G401 (cell line): Measurements from ENCODE around the gene DAP3. TPM values are rescaled to one million over a fixed set of nuclear protein-coding genes. Genes with fewer than 3 reads are reported as not detected.
A peak's percentile ranks its signal among the peaks of the same experiment; 100 is the strongest.
"Not testable (repeated sequence)": the region's sequence is repeated elsewhere in the genome, so short reads cannot be mapped to it uniquely, and the experiment has no call there.

ENCODE experiments used
- DNase-seq: peaks from one replicate; pipeline ENCODE4 v3.0.0-alpha.2; 2015; ENCODE audit warnings: low spot score
- in situ Hi-C: cut with HindIII; loops from 2 replicates; pipeline ENCODE4 v1.10.0; 2016; ENCODE audit warnings: low sequenced_read_pairs, mixed read lengths
- total RNA-seq: library from RNA; depleted of rRNA; stranded (reverse); fragments of >200 nt; shearing (Covaris generic); gene quantifications from 2 replicates; pipeline ENCODE4 v1.2.3, GENCODE V29; 2014

DAP3 gene
- total RNA-seq, 1 experiment from 2014 or later, result 138 TPM

- in situ Hi-C loops, DNase-seq: not testable (repeated sequence)
Measured at GRCh38 chr1:155712636-155713035, 23.7 kb downstream of the DAP3 start.

- in situ Hi-C loops, result no loop called here
- no peak for DNase-seq
Measured at GRCh38 chr1:155713075-155713474, 24.2 kb downstream of the DAP3 start.

- in situ Hi-C loops, DNase-seq: not testable (repeated sequence)
Measured at GRCh38 chr1:155715056-155715455, 26.2 kb downstream of the DAP3 start.

- in situ Hi-C loops, result no loop called here
Measured at GRCh38 chr1:155715777-155716176, 26.9 kb downstream of the DAP3 start.

GRCh38 chr1:155717041-155717440 lies 28.1 kb downstream of the DAP3 start:
- DNase-seq, result no peak
- in situ Hi-C loops, result no loop called here

More at GRCh38 chr1:155715777-155716176, 26.9 kb downstream of the DAP3 start:
- no peak for DNase-seq

- DNase-seq, in situ Hi-C loops: not testable (repeated sequence)
Measured at GRCh38 chr1:155718524-155719115, 29.7 kb downstream of the DAP3 start.

- DNase-seq, result no peak
- in situ Hi-C loops, result no loop called here
Measured at GRCh38 chr1:155719703-155720102, 30.8 kb downstream of the DAP3 start.

- no peak for DNase-seq
- in situ Hi-C loops, result no loop called here
Measured at GRCh38 chr1:155725142-155725541, 36.3 kb downstream of the DAP3 start.

- DNase-seq, result peak; percentile 61
- in situ Hi-C loops, result no loop called here
Measured at GRCh38 chr1:155729031-155729898, 40.4 kb downstream of the DAP3 start.

GRCh38 chr1:155740995-155741394 lies 52.1 kb downstream of the DAP3 start:
- in situ Hi-C loops, result no loop called here
- DNase-seq, result no peak

GRCh38 chr1:155741908-155742307 lies 53.0 kb downstream of the DAP3 start:
- in situ Hi-C loops, result no loop called here
- no peak for DNase-seq

GRCh38 chr1:155744711-155745283 lies 55.9 kb downstream of the DAP3 start:
- DNase-seq, result no peak
- in situ Hi-C loops, result no loop called here

- in situ Hi-C loops, result not testable (repeated sequence)
- DNase-seq, result peak; percentile 98
Measured at GRCh38 chr1:155745284-155746228, 56.7 kb downstream of the DAP3 start.

GRCh38 chr1:155747586-155747985 lies 58.7 kb downstream of the DAP3 start:
- DNase-seq, in situ Hi-C loops: not testable (repeated sequence)

GRCh38 chr1:155748141-155748540 lies 59.2 kb downstream of the DAP3 start:
- in situ Hi-C loops, DNase-seq: not testable (repeated sequence)

- DNase-seq, in situ Hi-C loops: not testable (repeated sequence)
Measured at GRCh38 chr1:155759017-155759416, 70.1 kb downstream of the DAP3 start.

GRCh38 chr1:155759966-155760630 lies 71.2 kb downstream of the DAP3 start:
- in situ Hi-C loops, result no loop called here
- DNase-seq, result no peak

- in situ Hi-C loops, result no loop called here
- no peak for DNase-seq
Measured at GRCh38 chr1:155760751-155761475, 72.0 kb downstream of the DAP3 start.
